Non-pigmented ciliary epithelial cell (primary cell): ENCODE measurements around the gene C1QL1.
"Not testable (repeated sequence)": the region's sequence is repeated elsewhere in the genome, so short reads cannot be mapped to it uniquely, and the experiment has no call there.

ENCODE experiments used
- DNase-seq: peaks from one replicate; pipeline ENCODE4 v3.0.0-alpha.2; 2010; ENCODE audit warnings: low read depth

The C1QL1 gene

GRCh38 chr17:44960691-44961090 lies 7.4 kb downstream of the C1QL1 start:
- DNase-seq: no peak

DNA sequence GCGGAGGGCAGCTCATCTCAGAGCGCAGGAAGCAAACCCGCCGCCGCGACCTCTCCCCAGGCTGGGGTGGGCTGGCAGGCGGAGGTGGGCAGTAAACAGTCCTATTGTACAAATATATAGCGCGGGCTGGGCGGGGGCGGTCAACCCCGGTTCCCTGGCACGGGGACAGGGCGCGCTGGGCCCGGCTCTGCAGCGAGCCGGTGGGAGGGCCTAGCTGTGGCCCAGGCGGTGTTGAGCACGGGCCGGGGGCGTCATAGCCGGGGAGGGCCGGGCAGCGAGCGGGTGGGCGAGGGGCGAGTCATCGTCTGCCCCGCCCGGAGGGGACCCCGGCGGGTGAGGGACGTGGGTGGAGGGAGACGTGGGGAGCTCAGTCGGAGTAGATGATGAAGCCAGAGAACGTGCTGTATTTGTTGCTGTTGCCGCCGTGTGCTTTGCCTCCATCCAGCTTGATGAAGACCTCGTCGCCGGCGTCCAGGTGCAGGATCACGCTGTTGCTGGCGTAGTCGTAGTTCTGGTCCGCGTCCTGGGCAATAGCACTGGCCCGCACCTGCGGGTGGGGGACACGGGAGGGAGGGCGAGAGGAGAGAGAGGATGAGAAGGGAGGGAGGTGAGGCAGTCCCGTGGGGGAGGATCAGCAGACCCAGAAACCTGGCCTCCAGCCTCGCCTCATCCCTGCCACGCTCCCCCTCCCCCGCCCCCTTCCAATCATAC lies 8.1 kb downstream of the C1QL1 start:
- DNase-seq: no peak

DNA sequence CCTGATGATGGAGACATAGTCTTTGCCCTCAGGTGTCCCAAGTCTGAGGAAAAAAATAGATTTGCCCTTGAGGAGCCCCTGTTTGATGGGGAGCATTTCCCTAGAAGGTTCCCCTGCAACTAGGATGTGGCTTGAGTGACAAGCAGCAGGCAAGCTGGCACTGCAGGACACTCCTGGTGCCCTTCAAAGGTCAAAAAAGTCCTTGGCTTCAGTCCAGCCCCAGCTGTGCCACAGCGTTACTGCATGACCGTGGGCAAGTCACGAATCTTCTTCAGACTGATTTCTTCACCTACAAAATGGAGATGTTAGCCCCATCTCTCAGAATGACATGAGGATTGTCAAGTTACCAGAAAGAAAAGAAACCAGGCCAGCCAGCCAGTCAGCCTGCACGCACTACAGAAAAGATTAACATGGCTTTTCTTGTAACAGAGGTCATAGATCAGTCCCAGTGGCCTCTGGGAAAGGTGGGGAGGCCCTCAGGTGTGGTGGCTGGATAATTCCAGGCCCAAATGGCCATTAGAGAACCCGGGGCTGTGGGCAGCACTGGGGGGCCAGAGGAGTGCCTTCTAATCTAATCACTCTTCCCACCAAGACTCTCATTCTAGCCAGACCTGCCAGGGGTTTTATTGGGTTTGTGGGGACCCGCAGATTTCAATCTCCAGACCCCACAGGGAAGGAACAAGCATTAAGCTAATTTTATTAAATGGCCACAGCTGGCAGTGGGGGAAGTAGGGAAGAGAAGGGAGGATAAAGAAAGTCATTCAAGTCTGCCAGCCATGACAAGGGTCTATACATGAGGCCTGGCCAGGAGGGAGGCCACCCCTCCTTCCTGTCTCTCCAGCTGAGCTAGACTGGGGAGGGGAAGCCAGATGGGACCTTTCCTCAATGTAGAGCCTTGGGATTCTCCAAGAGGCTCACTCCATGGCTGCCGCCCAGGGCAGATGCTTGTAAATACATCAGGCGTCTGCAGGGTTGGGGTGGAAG lies 10.8 kb downstream of the C1QL1 start:
- DNase-seq: no peak

DNA sequence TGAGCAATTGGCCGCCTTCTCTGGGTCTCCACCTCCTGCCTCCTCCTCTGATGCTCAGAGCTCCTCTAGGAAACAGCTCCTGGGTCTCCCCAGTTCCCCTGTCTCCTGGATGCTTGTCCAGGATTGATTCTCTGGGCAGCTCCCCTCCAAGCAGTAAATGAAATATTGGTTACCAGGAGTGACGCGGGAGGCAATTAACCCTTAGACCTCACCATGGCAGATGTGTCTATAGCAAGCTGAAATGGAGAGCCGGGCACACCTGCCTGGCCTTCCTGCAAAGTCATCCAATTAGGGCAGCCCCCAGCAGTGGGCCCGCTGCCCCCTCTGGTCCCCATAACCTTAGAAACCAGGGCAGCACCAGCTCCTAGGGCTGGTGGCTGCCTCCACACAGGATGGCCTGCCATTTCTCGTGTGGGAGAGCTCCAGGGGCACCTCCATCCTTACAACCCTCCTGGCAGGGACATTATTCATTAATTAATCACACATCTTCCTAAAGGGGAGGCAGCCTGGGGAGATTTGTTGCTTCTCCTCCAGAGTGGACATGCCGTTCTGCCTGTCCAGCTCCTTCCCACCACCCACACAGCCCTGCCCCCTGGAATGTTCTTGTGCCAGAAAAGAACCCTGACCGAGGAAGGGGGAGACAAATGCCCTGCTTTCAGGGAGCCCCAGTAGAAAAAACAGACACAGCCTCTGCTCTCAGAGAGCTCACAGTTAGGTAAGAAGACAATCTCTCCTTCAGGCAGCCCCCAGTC lies 12.3 kb downstream of the C1QL1 start:
- DNase-seq: no peak

GRCh38 chr17:44952946-44953475 lies 15.1 kb downstream of the C1QL1 start:
- DNase-seq: no peak

- DNase-seq: no peak
Measured at GRCh38 chr17:44948315-44948795, 19.7 kb downstream of the C1QL1 start.

- peak; percentile 78 for DNase-seq
Measured at GRCh38 chr17:44947461-44948314, 20.4 kb downstream of the C1QL1 start, which contains the start of gene KIF18B. Gene KIF18B, minus strand, starts transcription at chr17:44947773. Its CDS starts 11,429 bp downstream, at chr17:44936344.

- not testable (repeated sequence) for DNase-seq
Measured at GRCh38 chr17:44945652-44946051, 22.5 kb downstream of the C1QL1 start.

DNA sequence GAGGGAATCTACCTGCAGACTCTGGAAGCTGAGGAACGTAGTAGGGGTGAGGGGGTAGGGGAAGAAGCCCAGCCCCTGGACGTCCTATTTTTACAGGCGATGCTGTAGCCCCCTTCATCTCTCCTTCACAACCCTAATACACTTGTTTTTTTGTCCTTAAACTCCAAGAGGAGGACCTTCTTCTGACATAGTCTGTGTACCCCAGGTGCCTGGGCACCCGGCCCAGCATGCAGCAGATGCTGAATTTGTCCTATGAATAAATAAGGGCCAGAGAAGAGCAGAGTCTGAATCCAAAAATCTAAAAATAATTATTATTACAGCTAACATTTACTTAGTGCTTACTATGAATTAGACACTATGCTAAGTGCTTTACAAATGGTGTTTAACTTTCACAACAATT lies 25.6 kb downstream of the C1QL1 start:
- DNase-seq: no peak

GRCh38 chr17:44941712-44942331 lies 26.3 kb downstream of the C1QL1 start:
- DNase-seq: no peak

- DNase-seq: no peak
Measured at GRCh38 chr17:44940768-44941167, 27.3 kb downstream of the C1QL1 start.

DNA sequence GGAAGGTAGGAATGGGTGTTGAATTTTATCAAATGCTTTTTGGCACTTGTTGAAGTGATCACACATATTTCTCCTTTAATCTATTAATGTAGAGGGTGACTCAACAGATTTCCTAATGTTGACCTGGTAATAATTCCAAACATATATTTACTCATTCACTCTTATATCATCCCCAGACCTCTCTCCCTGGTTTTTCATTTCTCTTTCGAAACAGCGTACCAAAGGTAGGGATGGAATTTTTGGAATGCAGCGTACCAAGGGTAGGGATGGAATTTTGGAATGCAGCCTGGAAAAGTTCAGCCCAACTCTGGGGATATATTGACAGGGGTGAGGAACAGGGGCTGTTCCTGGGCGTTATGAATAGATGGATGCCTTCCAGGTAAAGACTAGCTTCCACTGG lies 27.8 kb downstream of the C1QL1 start:
- DNase-seq: no peak

- no peak for DNase-seq
Measured at GRCh38 chr17:44935116-44935515, 33.0 kb downstream of the C1QL1 start.

- no peak for DNase-seq
Measured at GRCh38 chr17:44934745-44935105, 33.4 kb downstream of the C1QL1 start.

DNA sequence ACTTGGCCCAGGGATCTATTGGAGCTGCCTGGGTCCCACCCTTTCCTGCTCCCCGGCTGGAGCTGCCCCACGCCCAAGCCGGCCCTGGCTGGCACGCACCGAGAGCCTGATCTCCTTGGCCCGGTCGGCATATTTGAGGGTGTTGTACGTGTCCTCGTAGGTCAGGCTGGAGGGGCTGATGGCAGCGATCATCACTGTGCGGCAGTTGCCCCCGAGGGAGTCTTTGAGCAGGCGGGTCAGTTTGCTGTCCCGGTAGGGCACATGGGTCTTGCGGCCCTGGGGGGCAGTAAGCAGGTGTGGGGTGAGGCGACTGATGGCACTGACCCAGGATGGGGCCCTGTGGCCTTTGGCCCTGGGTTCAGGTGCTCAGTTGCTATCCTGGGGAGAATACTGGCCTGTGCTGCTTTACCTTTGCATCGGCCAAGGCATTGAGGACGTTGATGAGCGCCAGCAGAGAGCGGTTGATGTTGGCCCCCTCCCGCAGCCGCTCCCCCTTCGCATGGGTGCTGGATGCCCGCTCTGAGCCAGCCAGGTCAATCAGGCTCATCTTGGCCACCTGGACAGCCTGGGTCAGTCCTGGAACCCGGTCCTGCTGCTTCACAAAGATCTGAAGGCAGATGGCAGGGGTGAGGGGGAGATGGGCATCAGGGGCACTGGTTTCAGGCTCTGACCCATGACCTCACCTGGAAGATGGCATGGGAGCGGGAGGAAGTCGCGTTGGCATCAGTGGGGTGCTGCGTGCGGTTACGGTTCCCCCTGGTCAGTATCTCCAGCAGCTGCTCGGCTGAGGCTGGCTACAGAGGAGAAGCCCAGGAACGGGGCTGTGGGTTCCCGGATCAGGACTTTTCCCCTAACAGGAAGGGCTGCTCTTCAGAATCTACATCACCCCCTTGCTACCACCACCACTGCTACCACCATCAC lies 34.0 kb downstream of the C1QL1 start:
- no peak for DNase-seq

GRCh38 chr17:44932787-44933097 lies 35.4 kb downstream of the C1QL1 start:
- no peak for DNase-seq

DNA sequence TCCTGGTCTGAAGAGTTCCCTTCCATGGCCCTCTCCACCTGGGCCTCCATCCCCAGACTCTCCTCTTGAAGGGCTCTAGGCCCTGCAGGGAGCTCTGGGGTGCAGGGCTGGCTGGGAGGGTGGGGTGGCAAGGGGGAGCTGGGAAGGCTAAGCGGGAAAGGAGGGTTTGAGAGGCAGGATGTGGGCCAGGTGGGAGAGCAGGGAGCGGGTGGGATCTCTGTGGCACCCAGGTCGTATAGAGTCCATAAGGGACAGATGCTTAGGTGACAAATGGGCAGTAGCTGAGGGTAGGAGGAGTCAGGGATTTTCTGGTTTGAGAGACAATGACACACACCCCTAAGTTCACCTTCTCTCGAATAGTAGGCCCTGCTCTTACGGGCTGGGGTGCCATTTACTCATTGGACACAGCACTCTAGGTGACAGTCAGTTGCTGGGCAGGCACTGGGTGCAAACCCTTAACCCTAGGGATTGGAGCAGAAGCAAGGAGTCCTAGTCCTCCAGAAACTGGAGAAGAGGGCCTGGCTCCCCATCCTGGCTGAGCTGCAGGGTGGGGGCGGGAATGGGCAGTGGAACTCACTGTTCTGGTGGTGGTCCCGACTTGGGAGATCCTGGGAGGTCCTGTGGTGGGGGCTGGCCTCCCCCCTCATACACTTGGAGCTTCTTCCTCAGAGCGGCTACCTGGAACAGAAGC lies 35.9 kb downstream of the C1QL1 start:
- DNase-seq: no peak

GRCh38 chr17:44931376-44931775 lies 36.7 kb downstream of the C1QL1 start:
- DNase-seq: no peak

DNA sequence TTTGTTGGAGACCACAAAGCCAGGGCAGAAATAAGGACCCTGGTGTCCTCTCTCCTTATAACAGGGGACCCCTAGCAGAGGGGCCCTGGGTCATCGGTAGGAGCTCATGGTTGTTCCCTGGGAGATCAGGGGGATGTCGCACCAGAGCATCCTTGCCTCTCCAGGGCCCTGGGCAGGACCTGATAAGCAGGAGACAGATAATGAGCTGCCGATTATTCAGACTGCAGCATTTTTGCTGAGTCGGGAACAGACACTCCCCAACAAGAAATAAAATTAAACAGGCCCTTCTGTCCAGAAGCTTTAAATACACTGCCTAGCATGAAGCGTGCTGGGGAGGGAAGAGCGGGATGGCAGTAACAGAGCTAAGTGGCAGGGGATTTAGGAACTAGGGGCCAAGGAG lies 37.4 kb downstream of the C1QL1 start:
- DNase-seq: no peak
